ENCODE results near the gene BABAM2. TPM values are rescaled to one million over a fixed set of nuclear protein-coding genes. Genes with fewer than 3 reads are reported as not detected.

BABAM2 gene
- total and polyA plus RNA-seq, 4 donors, result 9.9 to 17.0 (median 13.9) TPM

GRCh38 chr2:28155627-28156026 is 265.1 kb downstream of the BABAM2 start:
- no peak overlapping the region for H3K9ac ChIP-seq (ENCODE audit: low read depth in 1 of 2, low read length in 2 of 2)
- H3K36me3 ChIP-seq (ENCODE audit: control insufficient read depth in 4 of 4, insufficient read depth in 3 of 4, low read depth in 1 of 4, low read length in 3 of 4), result no peaks in the 10 kb centered on the region
- H3K27ac ChIP-seq (ENCODE audit: low read depth in 1 of 2, low read length in 2 of 2), result no peak overlapping the region
- TF ChIP-seq TAF1 (conservative IDR thresholded peaks at IDR 0.05) (no peak), FOXA2 (IDR thresholded peaks at IDR 0.05) (no peak), NR2F2 (IDR thresholded peaks at IDR 0.05) (no peak), RAD21 (IDR thresholded peaks at IDR 0.05) (peak; percentile 62 to 67), CTCF (IDR thresholded peaks at IDR 0.05; ENCODE audit: low read depth, low read length, missing input control) (peak; percentile 58), JUND (IDR thresholded peaks at IDR 0.05) (no peak), RXRA (IDR thresholded peaks at IDR 0.05) (no peak), EGR1 (IDR thresholded peaks at IDR 0.05; ENCODE audit: low read depth in 2 of 2) (no peak), ATF3 (IDR thresholded peaks at IDR 0.05) (no peak), YY1 (IDR thresholded peaks at IDR 0.05) (no peak)
- DNase-seq (ENCODE audit: low spot score), result no peak
- no peak overlapping the region for H3K4me3 ChIP-seq (ENCODE audit: low read depth in 1 of 3, low read length in 3 of 3)
- WGBS, result 61% methylated on average over 1 of the region's 1 CpG
- H3K4me1 ChIP-seq (ENCODE audit: control insufficient read depth in 4 of 4, insufficient read depth in 4 of 4, low read length in 3 of 4), result no peaks in the 10 kb centered on the region
- no peaks in the 10 kb centered on the region for H3K27me3 ChIP-seq (ENCODE audit: control insufficient read depth in 4 of 4, insufficient read depth in 4 of 4, low read length in 3 of 4)
- H3K9me3 ChIP-seq (ENCODE audit: control insufficient read depth in 4 of 4, low read length in 3 of 4), result peaks cover 2 to 5% (median 3%) of the 10 kb centered on the region in 4 donors

- WGBS, result 97% methylated on average over 2 of the region's 2 CpGs
- no peak overlapping the region for H3K4me3 ChIP-seq (ENCODE audit: low read depth in 1 of 3, low read length in 3 of 3)
- no peak overlapping the region for H3K9ac ChIP-seq (ENCODE audit: low read depth in 1 of 2, low read length in 2 of 2)
- TF ChIP-seq JUND (IDR thresholded peaks at IDR 0.05), result no peak
- H3K4me1 ChIP-seq (ENCODE audit: control insufficient read depth in 4 of 4, insufficient read depth in 4 of 4, low read length in 3 of 4), result peaks cover 0 to 3% (median 0%) of the 10 kb centered on the region in 4 donors
- DNase-seq (ENCODE audit: low spot score), result no peak
- H3K9me3 ChIP-seq (ENCODE audit: control insufficient read depth in 4 of 4, low read length in 3 of 4), result peaks cover 2 to 5% (median 3%) of the 10 kb centered on the region in 4 donors
- H3K27me3 ChIP-seq (ENCODE audit: control insufficient read depth in 4 of 4, insufficient read depth in 4 of 4, low read length in 3 of 4), result no peaks in the 10 kb centered on the region
- H3K36me3 ChIP-seq (ENCODE audit: control insufficient read depth in 4 of 4, insufficient read depth in 3 of 4, low read depth in 1 of 4, low read length in 3 of 4), result no peaks in the 10 kb centered on the region
- H3K27ac ChIP-seq (ENCODE audit: low read depth in 1 of 2, low read length in 2 of 2), result no peak overlapping the region
Observed at GRCh38 chr2:28158791-28159190, 268.3 kb downstream of the BABAM2 start.

GRCh38 chr2:28160986-28161425 is 270.5 kb downstream of the BABAM2 start:
- DNase-seq (ENCODE audit: low spot score), result no peak
- Histone ChIP-seq H3K27me3 (ENCODE audit: control insufficient read depth in 4 of 4, insufficient read depth in 4 of 4, low read length in 3 of 4) (no peaks in the 10 kb centered on the region), H3K9ac (ENCODE audit: low read depth in 1 of 2, low read length in 2 of 2) (no peak overlapping the region), H3K4me3 (ENCODE audit: low read depth in 1 of 3, low read length in 3 of 3) (no peak overlapping the region), H3K9me3 (ENCODE audit: control insufficient read depth in 4 of 4, low read length in 3 of 4) (peaks cover 0 to 1% (median 0%) of the 10 kb centered on the region in 4 donors), H3K27ac (ENCODE audit: low read depth in 1 of 2, low read length in 2 of 2) (no peak overlapping the region), H3K4me1 (ENCODE audit: control insufficient read depth in 4 of 4, insufficient read depth in 4 of 4, low read length in 3 of 4) (peaks cover 0 to 3% (median 0%) of the 10 kb centered on the region in 4 donors), H3K36me3 (ENCODE audit: control insufficient read depth in 4 of 4, insufficient read depth in 3 of 4, low read depth in 1 of 4, low read length in 3 of 4) (no peaks in the 10 kb centered on the region)
- WGBS, result 59% methylated on average over 3 of the region's 3 CpGs
- TF ChIP-seq ZBTB33 (IDR thresholded peaks at IDR 0.05) (no peak), YY1 (IDR thresholded peaks at IDR 0.05) (no peak), GABPA (IDR thresholded peaks at IDR 0.05 in 1 of 2, conservative IDR thresholded peaks at IDR 0.05 in 1 of 2) (no peak), MAX (IDR thresholded peaks at IDR 0.05) (no peak), RAD21 (IDR thresholded peaks at IDR 0.05) (no peak), ATF3 (IDR thresholded peaks at IDR 0.05) (no peak), RXRA (IDR thresholded peaks at IDR 0.05) (no peak), FOXA1 (IDR thresholded peaks at IDR 0.05) (no peak), REST (IDR thresholded peaks at IDR 0.05) (no peak), JUND (IDR thresholded peaks at IDR 0.05) (no peak), SP1 (IDR thresholded peaks at IDR 0.05) (no peak), CTCF (IDR thresholded peaks at IDR 0.05; ENCODE audit: low read depth, low read length, missing input control) (no peak), EGR1 (IDR thresholded peaks at IDR 0.05; ENCODE audit: low read depth in 2 of 2) (no peak), NR2F2 (IDR thresholded peaks at IDR 0.05) (no peak), HNF4A (conservative IDR thresholded peaks at IDR 0.05) (no peak), TAF1 (conservative IDR thresholded peaks at IDR 0.05) (no peak)

All from liver (tissue), 9 donors.